ENCODE measurements around the gene PPP4C. TPM values are rescaled to one million over a fixed set of nuclear protein-coding genes. Genes with fewer than 3 reads are reported as not detected.

Gene PPP4C
- total RNA-seq, 1 experiment from 2014 or later: 297 TPM

DNA sequence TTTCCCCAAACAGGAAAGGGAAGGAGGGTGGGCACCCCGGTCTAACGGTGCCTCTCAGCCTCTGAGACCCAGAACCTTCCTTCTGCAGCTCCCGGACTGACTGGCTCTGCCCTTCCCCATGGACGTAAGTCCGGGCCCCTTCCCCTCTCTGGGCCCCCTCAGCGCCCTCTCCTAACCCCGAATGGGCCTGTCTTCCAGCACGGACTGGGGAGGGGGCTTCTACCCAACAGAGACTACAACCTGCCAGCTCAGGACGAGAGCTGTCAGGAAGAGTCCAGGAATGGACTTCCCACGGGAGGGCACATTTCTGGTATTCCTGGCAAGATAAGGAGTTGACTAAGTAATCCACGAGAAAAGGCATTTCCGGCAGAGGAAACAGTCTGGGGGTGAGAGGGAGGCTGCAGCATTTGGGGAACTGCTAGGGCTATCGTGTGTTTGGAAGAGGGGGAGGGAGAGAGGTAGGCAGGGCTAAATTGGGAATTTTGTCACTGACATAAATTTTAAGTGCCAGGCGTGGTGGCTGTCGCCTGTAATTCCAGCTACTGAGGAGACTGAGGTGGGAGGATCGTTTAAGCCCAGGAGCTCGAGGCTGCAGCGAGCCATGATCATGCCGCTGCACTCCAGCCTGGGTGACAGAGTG is 22.3 kb upstream of the PPP4C start:
- DNase-seq (ENCODE audit: low read depth): no peak
- in situ Hi-C loops (cut with HindIII; ENCODE audit: low pct_unique_long_range_greater_than_20kb, low sequenced_read_pairs): no loop called here

DNA sequence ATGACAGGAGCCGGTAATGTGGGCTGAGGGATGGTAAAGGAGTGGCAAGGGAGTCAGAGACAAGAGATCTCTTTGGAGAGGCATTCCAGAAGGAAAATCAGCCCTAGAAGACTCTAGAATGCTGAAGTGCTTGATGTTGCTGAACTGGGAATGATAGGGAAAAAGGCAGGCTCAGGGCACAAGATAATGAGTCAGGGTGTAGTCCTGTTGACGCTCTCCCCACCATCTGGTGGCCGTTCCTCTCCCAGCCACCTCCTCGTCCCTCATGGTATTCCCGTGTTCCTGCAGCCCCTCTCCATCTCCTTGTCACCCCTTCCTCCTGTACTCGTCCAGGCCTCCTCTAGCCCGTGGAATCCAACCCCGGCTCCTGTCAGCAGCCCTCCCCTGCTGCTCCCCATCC is 21.3 kb upstream of the PPP4C start:
- no peak for DNase-seq (ENCODE audit: low read depth)

DNA sequence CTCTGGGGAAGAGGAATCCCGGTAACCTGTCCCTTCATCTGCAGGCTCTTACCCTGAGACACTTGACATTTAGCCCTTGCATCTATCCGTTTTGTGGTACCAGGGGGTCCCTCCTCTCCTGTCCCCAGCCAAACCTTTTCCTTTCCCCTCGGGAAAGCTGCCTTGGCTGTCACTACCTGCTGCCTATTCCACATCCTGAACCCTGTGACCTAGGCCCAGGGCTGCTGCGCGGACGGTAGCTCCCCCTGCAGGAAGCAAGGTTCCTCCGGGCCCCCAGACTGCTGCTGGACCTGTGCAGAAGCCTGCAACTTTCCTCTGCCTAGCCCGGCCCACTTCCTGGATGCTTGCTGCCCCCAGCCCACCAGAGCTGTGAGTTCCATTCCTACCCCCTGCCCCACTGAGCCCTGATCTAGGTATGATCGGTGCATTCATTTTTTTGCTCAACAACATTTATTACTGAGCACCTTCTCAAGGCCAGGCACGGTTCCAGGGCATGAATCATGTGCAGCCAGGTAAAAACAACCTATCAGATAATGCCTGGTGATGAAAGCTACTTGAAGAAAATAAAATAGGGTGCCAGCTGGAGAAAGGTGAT is 20.7 kb upstream of the PPP4C start:
- no peak for DNase-seq (ENCODE audit: low read depth)
- in situ Hi-C loops (cut with HindIII; ENCODE audit: low pct_unique_long_range_greater_than_20kb, low sequenced_read_pairs): no loop called here

More for the DNA sequence above, 21.3 kb upstream of the PPP4C start:
- in situ Hi-C loops (cut with HindIII; ENCODE audit: low pct_unique_long_range_greater_than_20kb, low sequenced_read_pairs): no loop called here

GRCh38 chr16:30060346-30060745 is 15.4 kb upstream of the PPP4C start:
- in situ Hi-C loops (cut with HindIII; ENCODE audit: low pct_unique_long_range_greater_than_20kb, low sequenced_read_pairs): no loop called here
- no peak for DNase-seq (ENCODE audit: low read depth)

GRCh38 chr16:30060836-30061554 is 14.8 kb upstream of the PPP4C start:
- in situ Hi-C loops (cut with HindIII; ENCODE audit: low pct_unique_long_range_greater_than_20kb, low sequenced_read_pairs): no loop called here

GRCh38 chr16:30063278-30063892 is 12.4 kb upstream of the PPP4C start:
- no peak for DNase-seq (ENCODE audit: low read depth)
- in situ Hi-C loops (cut with HindIII; ENCODE audit: low pct_unique_long_range_greater_than_20kb, low sequenced_read_pairs): no loop called here

More at GRCh38 chr16:30060836-30061554, 14.8 kb upstream of the PPP4C start:
- no peak for DNase-seq (ENCODE audit: low read depth)

DNA sequence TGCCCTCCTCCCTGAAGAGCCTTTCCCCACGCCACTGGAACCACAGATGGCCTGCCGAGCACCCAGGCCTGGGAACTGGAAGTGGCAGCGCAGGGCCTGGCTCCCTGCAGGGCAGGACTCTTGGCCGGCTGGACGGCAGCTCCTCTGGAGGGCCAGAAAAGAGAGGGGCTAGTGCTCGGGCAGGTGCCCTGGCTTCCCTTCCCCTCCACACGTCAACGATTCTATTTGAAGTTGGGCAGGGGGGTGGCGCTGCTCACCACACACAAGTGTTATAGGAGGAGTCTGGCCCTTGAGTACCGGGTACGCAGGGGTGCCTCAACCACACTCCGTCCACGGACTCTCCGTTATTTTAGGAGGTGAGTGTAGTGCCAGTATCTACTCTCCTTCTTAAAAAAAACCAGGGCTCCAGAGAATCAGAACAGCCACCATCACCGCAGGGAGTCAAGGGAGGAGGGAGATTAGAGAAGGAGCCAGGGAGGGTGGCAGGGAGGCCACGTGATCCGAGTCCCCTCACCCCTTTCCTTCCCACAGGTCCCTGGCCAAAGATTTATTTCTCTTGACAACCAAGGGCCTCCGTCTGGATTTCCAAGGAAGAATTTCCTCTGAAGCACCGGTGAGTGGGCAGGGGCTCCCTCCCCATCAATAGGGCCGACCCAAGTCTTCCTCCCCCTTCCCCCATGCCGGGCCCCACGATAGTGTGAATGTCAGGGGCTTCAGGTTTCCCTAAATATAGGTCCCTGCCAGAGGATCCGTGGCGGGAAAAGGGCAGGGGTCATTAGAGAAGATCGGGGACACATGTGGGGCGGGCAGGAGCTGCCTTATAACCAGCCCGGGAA is 11.7 kb upstream of the PPP4C start:
- peak; percentile 87 for DNase-seq (ENCODE audit: low read depth)
- in situ Hi-C loops (cut with HindIII; ENCODE audit: low pct_unique_long_range_greater_than_20kb, low sequenced_read_pairs): no loop called here

GRCh38 chr16:30064729-30065101 is 11.1 kb upstream of the PPP4C start:
- in situ Hi-C loops (cut with HindIII; ENCODE audit: low pct_unique_long_range_greater_than_20kb, low sequenced_read_pairs): no loop called here
- no peak for DNase-seq (ENCODE audit: low read depth)

DNA sequence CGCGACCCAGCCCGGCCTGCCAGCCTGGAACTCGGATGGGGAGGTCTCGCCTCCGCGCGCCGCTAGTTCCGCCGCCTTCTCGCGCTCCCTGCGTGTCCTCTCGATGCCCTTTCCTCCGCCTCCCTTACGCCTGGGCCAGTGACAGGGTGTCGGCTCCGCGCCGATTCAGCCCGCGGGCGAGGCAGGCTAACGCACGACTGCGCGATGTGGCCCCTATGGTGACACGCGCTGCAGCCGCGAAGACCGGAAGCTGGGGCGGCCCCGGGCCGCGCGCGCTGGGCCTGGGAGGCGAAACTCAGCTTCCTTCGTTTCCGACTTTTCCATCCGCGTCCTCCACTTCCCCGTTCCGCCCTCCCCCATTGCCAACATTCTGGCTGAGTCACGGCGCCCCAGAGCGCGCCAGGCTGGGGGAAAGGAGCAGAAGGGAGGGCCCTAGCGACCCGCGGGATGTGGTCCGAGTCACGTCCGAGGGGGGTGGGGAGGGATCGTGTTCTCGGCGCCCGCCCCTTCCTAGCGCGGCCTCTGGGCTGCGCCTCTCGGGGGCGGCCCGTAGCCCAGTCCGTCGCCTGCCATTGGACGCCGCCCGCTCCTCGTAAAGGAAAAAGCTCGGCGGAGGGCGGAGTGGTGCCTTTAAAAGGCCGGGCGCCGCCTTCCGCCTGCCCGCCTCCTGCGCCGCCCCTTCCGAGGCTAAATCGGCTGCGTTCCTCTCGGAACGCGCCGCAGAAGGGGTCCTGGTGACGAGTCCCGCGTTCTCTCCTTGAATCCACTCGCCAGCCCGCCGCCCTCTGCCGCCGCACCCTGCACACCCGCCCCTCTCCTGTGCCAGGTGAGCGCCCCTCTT is 10.5 kb upstream of the PPP4C start, which contains the start of gene ALDOA:
Gene ALDOA (plus strand): TSS at position 659 of the 841 bp plus-strand sequence. CDS start 1,138 bp downstream, outside the sequence.
- DNase-seq (ENCODE audit: low read depth): peak; percentile 100
- in situ Hi-C loops (cut with HindIII; ENCODE audit: low pct_unique_long_range_greater_than_20kb, low sequenced_read_pairs): no loop called here

DNA sequence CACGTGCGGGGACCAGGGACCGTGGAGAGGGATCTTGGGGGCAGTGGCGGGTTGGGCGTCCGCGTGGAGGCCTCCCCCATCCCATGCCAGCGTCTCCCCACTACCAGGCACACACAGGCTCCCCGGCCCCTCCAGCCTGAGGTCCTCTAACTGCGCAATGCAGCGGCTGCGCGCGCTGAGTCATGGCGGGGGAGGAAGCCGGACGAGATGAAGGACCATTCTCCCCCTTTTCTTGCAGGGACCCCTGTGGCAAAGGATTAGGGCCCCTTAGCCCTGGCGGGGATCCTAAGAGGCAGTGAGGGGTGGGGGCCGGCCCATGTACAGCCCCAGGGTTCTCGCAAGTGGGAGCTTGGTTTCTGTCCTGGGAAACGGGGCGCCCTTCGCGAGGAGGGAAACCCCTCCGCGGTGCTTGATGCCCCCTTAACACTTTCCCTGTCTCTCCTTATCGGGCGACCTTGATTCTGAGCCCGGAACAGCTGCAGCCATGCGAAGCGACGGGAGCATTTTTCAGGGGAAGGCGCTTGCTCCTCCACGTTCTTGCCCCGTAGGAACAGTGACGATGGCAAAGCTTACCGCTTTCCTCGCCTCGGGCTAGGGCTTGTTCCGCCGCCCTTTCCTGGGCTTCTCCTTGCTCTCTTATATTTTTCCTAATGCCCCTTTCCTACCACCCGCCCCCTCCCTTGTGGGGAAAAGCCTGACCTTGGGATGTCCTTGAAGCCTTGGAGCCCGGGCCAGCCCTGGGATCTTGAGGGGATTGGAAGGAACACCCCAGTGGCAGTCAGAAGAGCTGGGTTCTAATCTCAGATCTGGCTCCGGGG is 9.6 kb upstream of the PPP4C start:
- in situ Hi-C loops (cut with HindIII; ENCODE audit: low pct_unique_long_range_greater_than_20kb, low sequenced_read_pairs): no loop called here

GRCh38 chr16:30066761-30067583 is 8.8 kb upstream of the PPP4C start:
- no peak for DNase-seq (ENCODE audit: low read depth)
- in situ Hi-C loops (cut with HindIII; ENCODE audit: low pct_unique_long_range_greater_than_20kb, low sequenced_read_pairs): no loop called here

More for the DNA sequence above, 9.6 kb upstream of the PPP4C start:
- DNase-seq (ENCODE audit: low read depth): no peak

DNA sequence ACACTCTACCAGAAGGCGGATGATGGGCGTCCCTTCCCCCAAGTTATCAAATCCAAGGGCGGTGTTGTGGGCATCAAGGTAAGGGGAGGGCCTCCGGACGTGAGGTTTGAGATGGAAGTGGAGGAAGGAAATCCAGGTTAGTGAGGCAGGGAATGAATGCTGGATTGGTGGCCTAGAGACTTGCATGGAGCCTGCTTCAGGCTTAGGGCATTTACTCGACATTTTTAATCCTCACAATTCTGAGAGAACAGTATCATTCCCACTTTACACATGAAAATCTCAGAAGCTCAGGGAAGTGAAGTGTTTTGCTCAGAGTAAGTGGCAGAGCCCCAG is 8.2 kb upstream of the PPP4C start:
- in situ Hi-C loops (cut with HindIII; ENCODE audit: low pct_unique_long_range_greater_than_20kb, low sequenced_read_pairs): no loop called here
- no peak for DNase-seq (ENCODE audit: low read depth)

DNA sequence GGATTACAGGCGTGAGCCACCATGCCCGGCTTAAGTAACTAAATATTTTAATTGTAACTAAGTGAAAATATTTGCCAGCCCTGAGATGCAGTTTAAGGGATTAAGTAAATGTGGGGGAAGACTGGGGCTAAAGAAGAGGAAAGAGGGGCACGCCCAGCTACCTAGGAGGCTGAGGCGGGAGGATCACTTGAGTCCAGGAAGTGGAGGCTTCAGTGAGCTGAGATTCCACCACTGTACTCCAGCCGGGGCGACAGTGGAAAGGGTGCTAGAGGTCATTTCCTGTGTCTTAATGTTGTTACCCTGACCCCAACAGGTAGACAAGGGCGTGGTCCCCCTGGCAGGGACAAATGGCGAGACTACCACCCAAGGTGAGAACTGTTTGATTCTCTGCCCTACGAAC is 7.5 kb upstream of the PPP4C start:
- in situ Hi-C loops (cut with HindIII; ENCODE audit: low pct_unique_long_range_greater_than_20kb, low sequenced_read_pairs): no loop called here
- DNase-seq (ENCODE audit: low read depth): no peak

DNA sequence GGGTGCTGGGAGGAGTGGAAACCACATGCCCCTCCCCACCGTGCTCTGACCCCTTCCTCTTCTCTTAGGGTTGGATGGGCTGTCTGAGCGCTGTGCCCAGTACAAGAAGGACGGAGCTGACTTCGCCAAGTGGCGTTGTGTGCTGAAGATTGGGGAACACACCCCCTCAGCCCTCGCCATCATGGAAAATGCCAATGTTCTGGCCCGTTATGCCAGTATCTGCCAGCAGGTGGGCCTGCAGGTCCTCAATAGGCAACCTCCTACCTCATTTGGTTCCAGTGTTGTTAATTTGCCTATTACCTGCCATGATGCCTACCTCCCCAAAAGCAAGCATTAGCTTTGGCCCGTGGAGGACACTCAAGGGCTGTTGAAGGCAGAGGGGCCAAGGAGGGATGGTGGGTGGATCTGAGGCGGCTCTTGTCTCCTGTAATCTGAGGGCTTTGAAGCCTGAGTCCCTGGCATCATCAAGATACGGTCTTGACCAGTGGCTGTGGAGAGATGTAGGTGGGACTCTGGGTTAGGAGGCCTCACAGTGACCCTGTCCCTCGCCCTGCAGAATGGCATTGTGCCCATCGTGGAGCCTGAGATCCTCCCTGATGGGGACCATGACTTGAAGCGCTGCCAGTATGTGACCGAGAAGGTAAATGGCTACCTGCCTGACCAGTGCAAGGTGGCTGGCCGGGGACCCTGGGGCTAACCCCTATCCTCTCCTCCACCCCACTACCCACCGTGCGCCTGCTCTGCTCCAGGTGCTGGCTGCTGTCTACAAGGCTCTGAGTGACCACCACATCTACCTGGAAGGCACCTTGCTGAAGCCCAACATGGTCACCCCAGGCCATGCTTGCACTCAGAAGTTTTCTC is 6.8 kb upstream of the PPP4C start:
- in situ Hi-C loops (cut with HindIII; ENCODE audit: low pct_unique_long_range_greater_than_20kb, low sequenced_read_pairs): no loop called here
- peak; percentile 60 for DNase-seq (ENCODE audit: low read depth)
